Skeletal muscle cell (primary cell): ENCODE results near the gene KRTAP6-1.

Experiments
- DNase-seq: peaks from one replicate; pipeline ENCODE4 v3.0.0-alpha.2; 2010; ENCODE audit warnings: low read depth
- H3K4me3 ChIP-seq: 2 replicates; pipeline ENCODE4 v1.5.1; 2011; ENCODE audit warnings: low read depth, mild to moderate bottlenecking, control low read depth, low read length, moderate library complexity

The KRTAP6-1 gene, protein sequence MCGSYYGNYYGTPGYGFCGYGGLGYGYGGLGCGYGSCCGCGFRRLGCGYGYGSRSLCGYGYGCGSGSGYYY

DNA sequence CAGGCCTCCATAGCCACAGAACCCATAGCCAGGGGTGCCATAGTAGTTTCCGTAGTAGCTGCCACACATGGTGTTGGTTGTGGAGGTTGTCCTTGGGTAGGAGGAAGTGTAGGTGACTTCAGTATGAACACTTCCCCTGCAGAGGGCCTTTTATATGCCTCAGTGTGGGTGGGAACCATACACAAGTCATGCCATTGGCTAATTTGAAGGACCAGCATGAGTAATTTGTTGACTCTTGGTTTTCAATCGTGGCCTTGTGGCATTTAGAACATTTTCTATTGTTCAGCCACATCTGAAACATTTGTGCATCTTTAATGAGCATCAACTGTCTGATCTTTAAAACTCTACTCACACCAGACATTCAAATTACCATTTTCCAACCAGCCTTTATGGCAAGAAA lies at the start of gene KRTAP6-1:
Gene KRTAP6-1, minus strand, starts transcription at position 95 of the 400 bp plus-strand sequence. Its CDS starts 26 bp downstream, at position 69.
- H3K4me3 ChIP-seq = no peak within 1 kb of the TSS
- DNase-seq = no peak

DNA sequence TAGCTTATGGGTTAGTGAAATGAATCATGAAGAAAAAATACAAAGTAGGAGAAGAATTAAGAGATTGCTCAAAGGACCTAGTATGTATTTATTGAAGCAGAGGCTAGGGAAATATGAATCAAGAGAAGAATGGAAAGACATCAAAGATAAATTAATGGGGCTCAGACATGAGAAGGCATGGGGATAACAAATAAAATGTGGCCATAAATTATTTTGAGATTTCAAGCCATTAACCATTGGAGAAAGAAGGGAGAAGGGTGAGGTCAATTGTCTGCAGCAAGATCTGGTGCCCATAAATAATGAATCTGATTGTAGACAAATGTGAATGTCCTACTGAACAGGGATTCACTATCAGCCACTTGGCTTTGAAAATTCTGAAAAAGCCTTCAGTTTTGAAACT lies 39.2 kb upstream of the KRTAP6-1 start:
- H3K4me3 ChIP-seq = no peak overlapping the region
- DNase-seq = no peak

DNA sequence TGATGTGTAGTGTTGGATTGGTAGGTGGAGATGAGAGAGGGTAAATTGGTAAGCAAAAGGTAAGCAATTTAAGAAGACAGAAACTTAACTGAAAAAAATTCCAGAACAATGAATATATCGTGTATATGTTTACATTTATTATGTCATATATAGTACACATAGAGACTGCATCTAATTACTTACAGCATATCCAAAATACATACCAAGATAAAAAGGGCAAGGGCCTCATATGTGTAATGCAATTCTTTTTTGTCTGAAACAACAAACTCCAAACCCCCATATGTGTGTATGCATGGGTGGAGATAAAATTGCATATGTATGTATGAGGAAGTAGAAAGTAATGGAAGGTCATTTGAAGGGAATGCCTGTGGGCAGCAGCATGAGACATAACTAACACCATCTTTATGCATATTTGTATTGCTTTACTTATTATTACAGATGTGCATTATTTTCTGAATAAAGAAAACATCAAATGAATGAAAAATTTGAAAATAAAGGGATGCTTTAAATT lies 33.2 kb upstream of the KRTAP6-1 start:
- DNase-seq = no peak
- H3K4me3 ChIP-seq = no peak overlapping the region

DNA sequence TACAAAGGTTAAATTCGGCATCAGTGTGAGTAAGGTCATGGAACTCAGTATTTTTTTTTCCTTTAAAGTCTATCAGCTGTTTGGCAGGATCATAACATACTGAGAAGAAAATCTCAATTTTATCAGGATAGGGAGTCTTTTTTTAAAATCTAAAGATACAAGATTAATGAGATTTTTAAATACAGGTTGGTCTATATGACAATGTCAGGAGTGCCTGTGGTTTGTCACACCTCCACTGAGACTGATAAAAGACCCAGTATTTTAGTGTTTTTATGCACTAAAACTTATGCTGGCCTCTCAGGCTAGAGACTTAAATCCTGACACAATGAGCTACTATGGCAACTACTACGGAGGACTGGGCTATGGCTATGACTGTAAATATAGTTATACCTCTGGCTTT lies 28.8 kb upstream of the KRTAP6-1 start, which contains the start of gene KRTAP20-3:
Gene KRTAP20-3, plus strand, starts transcription at position 301 of the 400 bp plus-strand sequence.
- DNase-seq = no peak
- no peak within 1 kb of the TSS for H3K4me3 ChIP-seq

GRCh38 chr21:30638686-30639085 lies 25.0 kb upstream of the KRTAP6-1 start:
- DNase-seq = no peak

DNA sequence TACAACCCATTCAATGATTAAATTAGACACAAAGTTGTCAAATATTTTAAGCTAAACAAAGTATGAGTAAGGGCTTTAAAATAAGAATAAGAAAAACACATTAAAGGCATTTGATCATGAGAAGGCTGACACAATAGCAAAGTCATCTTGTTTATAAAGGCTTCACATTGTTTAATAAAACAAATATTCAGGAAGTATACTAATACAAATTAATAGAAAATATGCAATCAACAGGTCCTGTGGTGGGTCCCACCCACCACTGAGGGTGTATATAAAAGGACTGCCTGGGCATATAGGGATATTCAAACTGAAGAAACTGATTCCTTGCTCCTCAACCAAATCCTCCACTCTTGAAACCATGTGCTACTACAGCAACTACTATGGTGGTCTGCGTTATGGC lies 21.2 kb upstream of the KRTAP6-1 start, which contains the start of gene KRTAP20-2:
Gene KRTAP20-2, plus strand, starts transcription at position 301 of the 400 bp plus-strand sequence. Its CDS starts 58 bp downstream, at position 359.
- H3K4me3 ChIP-seq = no peak within 1 kb of the TSS
- no peak for DNase-seq

More at GRCh38 chr21:30638686-30639085, 25.0 kb upstream of the KRTAP6-1 start:
- H3K4me3 ChIP-seq = no peak overlapping the region

DNA sequence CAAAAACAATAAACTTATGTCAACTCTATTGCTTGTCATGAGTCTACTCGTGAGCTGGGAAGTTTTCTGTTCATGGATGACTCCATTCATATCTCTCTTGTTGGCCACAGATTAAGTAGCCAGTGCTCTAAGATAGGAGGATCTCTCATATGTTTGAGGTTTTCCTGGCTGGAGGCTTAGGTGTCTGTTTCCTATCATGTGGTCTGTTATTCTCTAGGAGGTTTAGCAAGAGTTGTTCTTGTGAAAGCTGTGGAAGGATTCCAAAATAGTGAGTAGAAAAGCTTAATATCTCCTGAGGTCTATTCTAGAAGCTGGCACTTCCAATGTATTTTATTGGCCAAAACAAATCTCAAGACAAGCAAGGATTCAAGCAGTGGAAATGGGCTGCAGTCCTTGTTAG lies 15.5 kb upstream of the KRTAP6-1 start:
- no peak overlapping the region for H3K4me3 ChIP-seq
- no peak for DNase-seq

DNA sequence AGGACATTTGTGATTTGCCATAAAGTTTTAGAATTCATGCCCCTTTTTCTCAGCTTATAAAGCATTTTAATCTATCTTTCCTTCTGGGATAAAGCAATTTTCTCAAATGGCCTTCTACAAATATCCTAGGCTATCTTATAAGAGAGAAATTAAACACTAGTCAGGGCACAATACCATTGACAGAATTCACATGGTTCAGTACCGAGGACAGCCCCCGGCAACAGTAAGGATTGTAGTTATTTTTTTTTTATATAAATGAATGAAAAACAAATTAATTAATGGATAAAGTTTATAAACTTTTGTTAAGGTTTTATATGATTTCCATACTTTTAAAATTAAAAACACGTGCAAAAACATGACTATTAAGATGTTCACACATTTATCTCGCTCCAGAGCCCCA lies 14.4 kb upstream of the KRTAP6-1 start:
- DNase-seq = no peak
- H3K4me3 ChIP-seq = no peak overlapping the region

GRCh38 chr21:30625449-30626165 lies 11.9 kb upstream of the KRTAP6-1 start:
- no peak for DNase-seq

DNA sequence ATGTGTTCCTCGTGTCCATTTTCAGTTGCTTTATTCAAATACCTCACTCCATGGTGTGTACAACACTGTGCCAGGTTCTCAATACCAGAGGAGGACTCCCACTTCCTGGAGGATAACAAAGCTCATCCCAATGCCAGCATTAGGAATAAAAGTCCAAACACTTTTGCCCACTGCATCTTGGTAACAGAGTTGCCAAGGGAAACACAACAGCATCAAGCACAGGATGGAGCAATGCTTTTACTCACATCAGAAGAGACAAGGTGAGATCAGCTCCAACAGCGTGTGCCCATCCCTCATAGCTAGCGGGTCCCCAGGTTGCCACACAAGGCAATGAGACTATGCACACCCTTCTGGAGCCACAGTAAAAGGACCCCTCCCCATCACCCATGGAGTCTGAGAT lies 9.6 kb upstream of the KRTAP6-1 start:
- no peak overlapping the region for H3K4me3 ChIP-seq
- no peak for DNase-seq

More at GRCh38 chr21:30625449-30626165, 11.9 kb upstream of the KRTAP6-1 start:
- H3K4me3 ChIP-seq = no peak overlapping the region

DNA sequence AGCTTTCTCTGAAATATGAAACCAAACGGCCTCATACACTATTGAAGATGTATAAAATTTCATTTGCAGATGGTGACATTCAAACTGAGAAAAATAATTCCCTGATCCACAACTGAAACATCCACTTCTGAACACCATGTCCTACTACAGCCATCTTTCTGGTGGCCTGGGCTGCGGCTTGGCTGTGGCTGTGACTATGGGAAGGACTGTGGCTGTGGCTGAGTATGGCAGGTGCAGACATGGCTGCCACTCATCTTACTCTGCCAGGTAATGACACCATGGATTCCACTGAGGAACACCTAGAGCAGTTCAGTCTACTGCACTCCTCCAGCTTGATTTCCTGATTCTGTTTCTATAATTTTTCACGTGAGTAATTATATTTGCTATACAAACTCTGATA lies 6.8 kb upstream of the KRTAP6-1 start, which contains the start of gene KRTAP20-4:
Gene KRTAP20-4, plus strand, starts transcription at position 106 of the 400 bp plus-strand sequence.
- no peak for DNase-seq
- no peak within 1 kb of the TSS for H3K4me3 ChIP-seq

GRCh38 chr21:30620080-30620479 lies 6.3 kb upstream of the KRTAP6-1 start:
- DNase-seq = no peak
- no peak overlapping the region for H3K4me3 ChIP-seq

GRCh38 chr21:30616125-30616524 lies 2.4 kb upstream of the KRTAP6-1 start, which contains the start of gene KRTAP20-1:
Gene KRTAP20-1 (plus strand): TSS chr21:30616425. CDS start chr21:30616455, 30 bp downstream.
- no peak for DNase-seq
- H3K4me3 ChIP-seq = no peak within 1 kb of the TSS

GRCh38 chr21:30615199-30615598 lies 1.5 kb upstream of the KRTAP6-1 start:
- no peak overlapping the region for H3K4me3 ChIP-seq
- DNase-seq = no peak

DNA sequence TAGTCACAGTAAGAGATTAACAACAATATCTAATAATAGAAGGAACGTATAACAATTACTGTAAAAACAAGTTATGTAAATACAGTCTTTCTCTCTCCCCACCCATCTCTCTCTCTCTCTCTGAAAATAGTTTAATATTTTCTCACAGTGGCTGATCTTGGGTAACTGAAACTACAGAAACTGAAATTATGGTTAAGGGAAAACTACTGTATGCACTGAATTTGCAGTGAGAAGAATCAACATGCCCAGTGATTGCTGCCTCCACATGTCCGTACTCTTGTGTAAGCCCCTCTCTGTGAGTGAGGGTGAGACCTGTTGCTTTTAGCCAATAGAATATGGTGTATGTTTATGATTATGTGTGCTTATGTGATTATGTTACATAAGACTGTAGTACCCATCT lies 1.6 kb downstream of the KRTAP6-1 start:
- DNase-seq = no peak

GRCh38 chr21:30605968-30606367 lies 7.8 kb downstream of the KRTAP6-1 start:
- H3K4me3 ChIP-seq = no peak overlapping the region
- no peak for DNase-seq

More for the DNA sequence above, 1.6 kb downstream of the KRTAP6-1 start:
- no peak overlapping the region for H3K4me3 ChIP-seq

GRCh38 chr21:30600787-30601186 lies 12.9 kb downstream of the KRTAP6-1 start, which contains the start of gene KRTAP22-1:
Gene KRTAP22-1 (plus strand): TSS chr21:30601087.
- no peak for DNase-seq
- H3K4me3 ChIP-seq = no peak within 1 kb of the TSS

DNA sequence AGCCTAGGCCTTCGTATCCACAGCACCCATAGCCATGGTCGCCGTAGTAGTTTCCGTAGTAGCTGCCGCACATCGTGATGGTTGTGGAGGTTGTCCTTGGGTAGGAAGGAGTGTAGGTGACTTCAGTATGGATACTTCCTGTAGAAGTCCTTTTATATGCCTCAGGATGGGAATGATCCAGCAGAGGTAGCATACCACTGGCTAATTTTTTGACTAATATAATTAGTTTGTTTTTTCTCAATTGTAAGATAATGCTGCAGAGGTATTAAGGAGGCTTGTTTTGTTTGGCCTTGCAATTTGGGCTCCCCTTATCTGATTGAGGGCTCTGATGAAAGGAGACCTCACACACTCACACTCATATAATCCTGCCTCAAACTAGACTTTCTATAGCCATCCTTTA lies 14.9 kb downstream of the KRTAP6-1 start, which contains the start of gene KRTAP6-2:
Gene KRTAP6-2, minus strand, starts transcription at position 101 of the 400 bp plus-strand sequence. Its CDS starts 28 bp downstream, at position 73.
- DNase-seq = no peak
- no peak within 1 kb of the TSS for H3K4me3 ChIP-seq

DNA sequence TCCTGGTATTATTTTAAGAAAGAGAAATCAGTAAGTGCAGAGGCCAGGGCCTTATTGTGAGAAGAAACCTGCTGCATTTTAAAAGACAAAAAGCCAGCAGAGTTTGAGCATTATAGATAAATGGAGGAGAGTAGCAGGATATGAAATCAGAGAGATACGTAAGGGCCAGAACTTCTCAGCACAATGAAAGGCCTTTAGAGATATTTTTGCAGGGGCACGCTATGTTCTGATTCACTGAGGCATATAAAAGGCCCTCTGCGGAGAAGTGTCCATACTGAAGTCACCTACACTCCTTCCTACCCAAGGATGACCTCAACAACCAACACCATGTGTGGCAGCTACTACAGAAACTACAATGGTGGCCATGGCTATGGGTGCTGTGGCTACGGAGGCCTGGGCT lies 21.6 kb downstream of the KRTAP6-1 start, which contains the start of gene KRTAP6-3:
Gene KRTAP6-3, plus strand, starts transcription at position 301 of the 400 bp plus-strand sequence. Its CDS starts 6 bp downstream, at position 307.
- no peak for DNase-seq
- H3K4me3 ChIP-seq = no peak within 1 kb of the TSS

- no peak within 1 kb of the TSS for H3K4me3 ChIP-seq
- DNase-seq = no peak
Observed at GRCh38 chr21:30590297-30590696, 23.4 kb downstream of the KRTAP6-1 start, which contains the start of gene KRTAP22-2. Gene KRTAP22-2 (minus strand): TSS chr21:30590397.
